Panc1 (cell line): ENCODE data around the gene NUTM1. TPM values are rescaled to one million over a fixed set of nuclear protein-coding genes. Genes with fewer than 3 reads are reported as not detected.

Source experiments
- ATAC-seq: fragments of 200-7000 bp; cut with Tn5 transposase; 2 replicates; pipeline ENCODE4 v1.9.1; 2020; ENCODE audit warnings: mild to moderate bottlenecking, moderate library complexity
- BruUV-seq: library from RNA; stranded (reverse); fragments of 400-500 nt; replicated peaks from 2 replicates; lab custom pipeline; 2021; lab: Mats Ljungman, UMichigan
- CTCF ChIA-PET: fragments of 300-600 bp; sonication (Branson Sonifier 250); formaldehyde crosslinking; loops from one replicate; lab custom pipeline; 2022; ENCODE audit warnings: antibody characterized with exemption; lab: Charles Lee
- POLR2A ChIA-PET: fragments of 300-600 bp; sonication (Branson Sonifier 250); formaldehyde crosslinking; loops from one replicate; lab custom pipeline; 2022; ENCODE audit warnings: antibody characterized with exemption; lab: Charles Lee
- DNase-seq: peaks from one replicate; pipeline ENCODE4 v3.0.0-alpha.2; 2010; ENCODE audit warnings: low read depth, low spot score
- H3K27ac ChIP-seq: 2 replicates; pipeline ENCODE4 v1.5.1; 2011; ENCODE audit warnings: mild to moderate bottlenecking, low read length, inconsistent platforms
- H3K27me3 ChIP-seq: fragments of 200-500 bp; sonication (Bioruptor generic); 2 replicates; pipeline ENCODE4 v1.6.0; 2014; ENCODE audit warnings: low read length, inconsistent platforms; ENCODE audit not compliant: control insufficient read depth, insufficient read depth
- H3K36me3 ChIP-seq: fragments of 200-500 bp; sonication (Bioruptor generic); 2 replicates; pipeline ENCODE4 v1.5.1; 2014; ENCODE audit warnings: inconsistent platforms, mild to moderate bottlenecking, low read length, moderate library complexity; ENCODE audit not compliant: control insufficient read depth, insufficient read depth
- H3K4me1 ChIP-seq: 2 replicates; pipeline ENCODE4 v1.5.1; 2011; ENCODE audit warnings: inconsistent platforms, mild to moderate bottlenecking, low read length, moderate library complexity; ENCODE audit not compliant: control insufficient read depth, insufficient read depth
- H3K4me3 ChIP-seq, 2 experiments: 2 replicates each; pipeline ENCODE4 v1.5.1; 2011 to 2012; ENCODE audit warnings: low read depth in 2 of 2, low read length in 2 of 2, mild to moderate bottlenecking in 2 of 2, inconsistent platforms in 1 of 2, moderate library complexity in 1 of 2
- H3K9me3 ChIP-seq: fragments of 200-500 bp; sonication (Bioruptor generic); 2 replicates; pipeline ENCODE4 v1.5.1; 2014; ENCODE audit warnings: low read depth, mild to moderate bottlenecking, inconsistent platforms, low read length, moderate library complexity; ENCODE audit not compliant: control insufficient read depth, insufficient read depth
- CTCF ChIP-seq: fragments of 450-650 bp; IDR thresholded peaks from 2 replicates; pipeline ENCODE4 v1.5.1; 2017; ENCODE audit warnings: mild to moderate bottlenecking
- POLR2AphosphoS5 ChIP-seq: IDR thresholded peaks from 2 replicates; pipeline ENCODE4 v1.6.1; 2012; ENCODE audit warnings: mild to moderate bottlenecking, low read depth, low read length, moderate library complexity
- REST ChIP-seq, 2 experiments: IDR thresholded peaks; 2 replicates each; pipeline ENCODE4 v1.6.1; 2011 to 2012; ENCODE audit warnings: low read depth in 2 of 2, control low read depth in 1 of 2, low read length in 1 of 2, mild to moderate bottlenecking in 1 of 2, moderate library complexity in 1 of 2; ENCODE audit not compliant: insufficient read depth in 1 of 2
- SIN3A ChIP-seq: IDR thresholded peaks from 2 replicates; pipeline ENCODE4 v1.6.1; 2012; ENCODE audit warnings: low read depth, mild to moderate bottlenecking, low read length, moderate library complexity, borderline replicate concordance; ENCODE audit not compliant: insufficient read depth
- TCF7L2 ChIP-seq: IDR thresholded peaks from 2 replicates; pipeline ENCODE4 v1.6.1; 2011; ENCODE audit warnings: mild to moderate bottlenecking, low read depth, low read length, inconsistent platforms
- in situ Hi-C: cut with HindIII; loops from 2 replicates; pipeline ENCODE4 v1.10.0; 2016; ENCODE audit warnings: low sequenced_read_pairs, low pct_unique_long_range_greater_than_20kb
- intact Hi-C: fragments of 100-400 bp; cut with micrococcal nuclease; formaldehyde crosslinking; loops from one replicate; pipeline ENCODE4 v1.10.0; 2022; ENCODE audit not compliant: unreplicated experiment
- total RNA-seq: library from RNA; stranded (reverse); gene quantifications from one replicate; pipeline ENCODE4 v1.2.1, GENCODE V29; 2021; ENCODE audit not compliant: unreplicated experiment

Gene NUTM1
- total RNA-seq, 1 experiment from 2014 or later: 0.05 TPM

DNA sequence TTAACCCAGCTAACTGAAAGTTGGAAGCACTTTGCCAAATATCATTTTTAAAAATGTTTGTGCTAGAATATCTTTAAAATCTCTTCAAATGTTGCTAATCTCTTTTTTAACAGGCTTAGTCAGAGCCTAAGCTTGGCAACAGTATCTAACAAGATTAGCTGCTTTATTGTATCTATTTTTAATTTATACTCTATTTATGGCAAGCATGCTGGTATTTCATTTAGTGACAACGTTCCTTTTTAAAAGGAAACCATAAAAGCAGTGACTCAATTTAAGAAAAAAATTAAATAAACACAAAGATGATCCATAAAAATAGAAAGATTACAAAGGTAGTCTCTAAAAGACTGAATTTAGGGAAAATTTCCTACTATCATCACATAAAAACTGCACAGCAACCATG is 46.1 kb upstream of the NUTM1 start:
- CTCF ChIA-PET: no interaction called here
- Histone ChIP-seq H3K27me3 (no peaks in the 10 kb centered on the region), H3K36me3 (no peaks in the 10 kb centered on the region), H3K4me1 (no peaks in the 10 kb centered on the region), H3K9me3 (no peaks in the 10 kb centered on the region), H3K27ac (no peak overlapping the region), H3K4me3 (no peak overlapping the region)
- ATAC-seq (no peak), DNase-seq (no peak)
- POLR2A ChIA-PET: no interaction called here
- in situ Hi-C loops (no loop called here), intact Hi-C loops (no loop called here)
- TF ChIP-seq REST (IDR thresholded peaks at IDR 0.05; ENCODE audit: insufficient read depth in 1 of 2, low read depth in 2 of 2, low read length in 1 of 2) (no peak), CTCF (no peak), SIN3A (no peak), TCF7L2 (no peak), POLR2AphosphoS5 (no peak)
- no TSS peak for BruUV-seq

DNA sequence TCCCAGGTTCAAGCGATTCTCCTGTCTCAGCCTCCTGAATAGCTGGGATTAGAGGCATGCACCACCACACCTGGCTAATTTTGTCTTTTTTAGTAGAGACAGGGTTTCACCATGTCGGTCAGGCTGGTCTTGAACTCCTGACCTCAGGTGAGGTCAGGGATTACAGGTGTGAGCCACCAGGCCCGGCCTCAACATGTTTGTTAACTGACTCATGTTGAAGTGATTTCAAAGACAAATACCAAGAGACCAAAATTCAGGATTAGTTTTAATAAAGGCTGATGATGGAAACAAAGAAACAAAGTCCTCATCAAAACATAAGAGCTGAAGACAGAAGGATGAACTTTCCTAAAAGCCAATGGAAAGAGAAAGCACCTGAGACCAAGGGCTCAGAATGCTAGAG is 42.1 kb upstream of the NUTM1 start:
- in situ Hi-C loops (no loop called here), intact Hi-C loops (no loop called here)
- no peak for TF ChIP-seq CTCF
- no peak for TF ChIP-seq SIN3A
- TF ChIP-seq TCF7L2: no peak
- TF ChIP-seq POLR2AphosphoS5: no peak
- no peak for TF ChIP-seq REST (IDR thresholded peaks at IDR 0.05; ENCODE audit: insufficient read depth in 1 of 2, low read depth in 2 of 2, low read length in 1 of 2)
- H3K4me3 ChIP-seq: no peak overlapping the region
- H3K9me3 ChIP-seq: no peaks in the 10 kb centered on the region
- no peaks in the 10 kb centered on the region for H3K36me3 ChIP-seq
- no peak overlapping the region for H3K27ac ChIP-seq
- ATAC-seq (no peak), DNase-seq (no peak)
- ChIA-PET POLR2A (interaction anchor here (0.7 kb wide), 1 partner anchor 17 kb away, joined by 15 read pairs; no protein-coding TSS in a partner anchor), CTCF (interaction anchor here (0.7 kb wide), 1 partner anchor 17 kb away, joined by 5 read pairs; no protein-coding TSS in a partner anchor)
- no TSS peak for BruUV-seq
- H3K4me1 ChIP-seq: no peaks in the 10 kb centered on the region
- no peaks in the 10 kb centered on the region for H3K27me3 ChIP-seq
